ENCODE results near the gene RGR. TPM values are rescaled to one million over a fixed set of nuclear protein-coding genes. Genes with fewer than 3 reads are reported as not detected.

Gene RGR
- not detected in 3 replicates for total RNA-seq (2021)
- not detected for Bru-seq, nascent RNA
- long read RNA-seq, experiment 1, result 0 reads
- long read RNA-seq, experiment 2, result 0 reads
- long read RNA-seq, experiment 3, result 0 reads

GRCh38 chr10:84244651-84245270, at the start of gene RGR:
Gene RGR, plus strand, starts transcription at chr10:84245053. Its CDS starts 38 bp downstream, at chr10:84245091.
- Mint-ChIP-seq H3K4me3 (no peak within 1 kb of the TSS), H3K9me3 (no peaks in the 10 kb centered on the region), H3K36me3 (no peaks in the 10 kb centered on the region), H3K4me1 (no peaks in the 10 kb centered on the region), H3K27ac (no peak within 1 kb of the TSS), H3K27me3 (ENCODE audit: low read depth) (peaks cover 6% of the 10 kb centered on the region)
- TF ChIP-seq MYBL2 (CRISPR knock-in tag; IDR thresholded peaks at IDR 0.05), result no peak
- no peak for TF ChIP-seq IRF1 (CRISPR knock-in tag; IDR thresholded peaks at IDR 0.05)
- TF ChIP-seq TEAD4 (CRISPR knock-in tag; IDR thresholded peaks at IDR 0.05), result no peak
- no peak for TF ChIP-seq ZNF232 (CRISPR knock-in tag; IDR thresholded peaks at IDR 0.05)
- TF ChIP-seq IRF2 (CRISPR knock-in tag; IDR thresholded peaks at IDR 0.05; ENCODE audit: borderline replicate concordance, low read depth), result no peak
- TF ChIP-seq ZNF281 (CRISPR knock-in tag; IDR thresholded peaks at IDR 0.05), result no peak
- TF ChIP-seq PRDM15 (CRISPR knock-in tag; IDR thresholded peaks at IDR 0.05), result no peak
- TF ChIP-seq FOXP1 (CRISPR knock-in tag; IDR thresholded peaks at IDR 0.05; ENCODE audit: borderline replicate concordance), result no peak
- TF ChIP-seq ZNF121 (CRISPR knock-in tag; IDR thresholded peaks at IDR 0.05), result no peak
- TF ChIP-seq GRHL2 (CRISPR knock-in tag; IDR thresholded peaks at IDR 0.05; ENCODE audit: insufficient replicate concordance, severe bottlenecking), result no peak
- POLR2A ChIA-PET, result no interaction called here
- CTCF ChIA-PET, result interaction anchor here (0.6 to 2.6 kb wide), 3 partner anchors 7 to 108 kb away, joined by 3 to 14 read pairs (median 3); no protein-coding TSS in a partner anchor
- DNase-seq (ENCODE audit: low spot score), result no peak
- no peak; the same call in 1 of the 2 replicates for ATAC-seq

GRCh38 chr10:84196083-84196482, 48.8 kb upstream of the RGR start:
- Mint-ChIP-seq H3K27me3 (ENCODE audit: low read depth) (peaks cover 57% of the 10 kb centered on the region), H3K4me1 (peaks cover 9% of the 10 kb centered on the region; the same call in 1 of the 2 replicates), H3K36me3 (no peaks in the 10 kb centered on the region), H3K4me3 (0 out of 2 replicates have a peak overlapping the region, but pooled peaks have one; percentile 68), H3K9me3 (no peaks in the 10 kb centered on the region), H3K27ac (no peak overlapping the region)
- CTCF ChIA-PET, result interaction anchor here (3.1 kb wide), 1 partner anchor 41 kb away, joined by 10 read pairs; no protein-coding TSS in a partner anchor
- TF ChIP-seq AR (CRISPR knock-in tag; IDR thresholded peaks at IDR 0.05), result no peak
- no peak for TF ChIP-seq ZNF425 (CRISPR knock-in tag; conservative IDR thresholded peaks at IDR 0.05)
- TF ChIP-seq STAT6 (CRISPR knock-in tag; conservative IDR thresholded peaks at IDR 0.05; ENCODE audit: low read depth), result no peak
- TF ChIP-seq ZNF219 (CRISPR knock-in tag; IDR thresholded peaks at IDR 0.05; ENCODE audit: borderline replicate concordance), result no peak
- POLR2A ChIA-PET, result no interaction called here
- no peak for DNase-seq (ENCODE audit: low spot score)
- no peak for ATAC-seq

Data from WTC11 (cell line).